Hypothalamus (tissue), 51 donors: ENCODE measurements around the gene ARCN1.

Experiments used
- DNase-seq, 51 donors: peaks; one replicate each; lab custom pipeline; 2025; lab: John Stamatoyannopoulos, UW

The ARCN1 gene

GRCh38 chr11:118633979-118634378 is 61.8 kb downstream of the ARCN1 start:
- DNase-seq: peak in 2 of 51 donors; percentile 35 to 51

- DNase-seq: peak in 34 of 51 donors; percentile 20 to 71 (median 54)
Observed at GRCh38 chr11:118634431-118635236, 62.4 kb downstream of the ARCN1 start.

GRCh38 chr11:118635237-118635591 is 63.0 kb downstream of the ARCN1 start:
- DNase-seq: peak in 24 of 51 donors; percentile 11 to 70 (median 44)

GRCh38 chr11:118635642-118636041 is 63.4 kb downstream of the ARCN1 start:
- no peak for DNase-seq

GRCh38 chr11:118636569-118637290 is 64.5 kb downstream of the ARCN1 start:
- no peak for DNase-seq

GRCh38 chr11:118638726-118639125 is 66.5 kb downstream of the ARCN1 start:
- DNase-seq: no peak

GRCh38 chr11:118639899-118640298 is 67.7 kb downstream of the ARCN1 start:
- DNase-seq: no peak

GRCh38 chr11:118640332-118641154 is 68.3 kb downstream of the ARCN1 start:
- DNase-seq: no peak

GRCh38 chr11:118641397-118642019 is 69.3 kb downstream of the ARCN1 start:
- DNase-seq: no peak

GRCh38 chr11:118643142-118643994 is 71.2 kb downstream of the ARCN1 start:
- DNase-seq: no peak

GRCh38 chr11:118643995-118644345 is 71.8 kb downstream of the ARCN1 start:
- no peak for DNase-seq

- no peak for DNase-seq
Observed at GRCh38 chr11:118644496-118644895, 72.3 kb downstream of the ARCN1 start.

GRCh38 chr11:118645066-118645715 is 73.0 kb downstream of the ARCN1 start:
- DNase-seq: no peak

- DNase-seq: no peak
Observed at GRCh38 chr11:118646393-118646792, 74.2 kb downstream of the ARCN1 start.

GRCh38 chr11:118648291-118648690 is 76.1 kb downstream of the ARCN1 start:
- DNase-seq: no peak

GRCh38 chr11:118649941-118650340 is 77.7 kb downstream of the ARCN1 start:
- no peak for DNase-seq

GRCh38 chr11:118650366-118650765 is 78.2 kb downstream of the ARCN1 start:
- no peak for DNase-seq

- DNase-seq: no peak
Observed at GRCh38 chr11:118651820-118652219, 79.6 kb downstream of the ARCN1 start.
